HCT116 (cell line): ENCODE measurements around the gene GTF2IRD1. TPM values are rescaled to one million over a fixed set of nuclear protein-coding genes. Genes with fewer than 3 reads are reported as not detected.

ENCODE experiments used
- ATAC-seq: fragments of 200-7000 bp; cut with Tn5 transposase; 2 replicates; pipeline ENCODE4 v1.9.1; 2020; ENCODE audit warnings: mild to moderate bottlenecking, moderate library complexity
- BruUV-seq: library from RNA; stranded (reverse); fragments of 400-500 nt; replicated peaks from 2 replicates; lab custom pipeline; 2021; lab: Mats Ljungman, UMichigan
- CTCF ChIA-PET: fragments of 300-600 bp; sonication (Branson Sonifier 250); formaldehyde crosslinking; loops from one replicate; lab custom pipeline; 2021; ENCODE audit warnings: antibody characterized with exemption; lab: Charles Lee
- POLR2A ChIA-PET: fragments of 300-600, 350-600 bp; sonication (Branson Sonifier 250); formaldehyde crosslinking; loops from one replicate; lab custom pipeline; 2021; ENCODE audit warnings: antibody characterized with exemption; lab: Charles Lee
- RAD21 ChIA-PET, 2 experiments: fragments of 300-600 bp; sonication (Branson Sonifier 250); formaldehyde crosslinking; loops; one replicate each; lab custom pipeline; 2023; ENCODE audit warnings: low total read pairs in 2 of 2; ENCODE audit not compliant: uncharacterized antibody in 2 of 2, unreplicated experiment in 2 of 2, low non-redundant PET in 1 of 2; lab: Charles Lee
- DNase-seq: peaks from one replicate; pipeline ENCODE4 v3.0.0-alpha.2; 2010; ENCODE audit warnings: low read depth, low spot score
- H2AFZ ChIP-seq: fragments of 200-600 bp; shearing (Covaris generic), sonication (generic); 2 replicates; pipeline ENCODE4 v1.6.1; 2017; ENCODE audit warnings: low read depth, mixed run types, mixed read lengths, antibody characterized with exemption, low read length; ENCODE audit not compliant: poor library complexity, severe bottlenecking
- H3K27ac ChIP-seq: 2 replicates; pipeline ENCODE4 v1.5.1; 2012; ENCODE audit warnings: low read depth, low read length
- H3K27me3 ChIP-seq: fragments of 200-600 bp; sonication (generic); 2 replicates; pipeline ENCODE4 v1.6.1; 2016; ENCODE audit warnings: mixed run types, low read length, mixed read lengths; ENCODE audit not compliant: insufficient read depth
- H3K36me3 ChIP-seq, 2 experiments: fragments of 200-500 bp in 1 of 2; fragments of 200-600 bp in 1 of 2; sonication (Bioruptor generic) in 1 of 2; sonication (generic) in 1 of 2; 2 replicates each; pipeline versions ENCODE4 v1.5.1 to v1.6.1; 2014 to 2016; ENCODE audit warnings: low read length in 2 of 2, inconsistent platforms in 1 of 2, mixed read lengths in 1 of 2, mixed run types in 1 of 2; ENCODE audit not compliant: insufficient read depth in 2 of 2, control insufficient read depth in 1 of 2
- H3K4me1 ChIP-seq, 2 experiments: fragments of 200-600 bp in 1 of 2; sonication (generic) in 1 of 2; 2 replicates each; pipeline versions ENCODE4 v1.5.1 to v1.6.1; 2012 to 2017; ENCODE audit warnings: low read length in 2 of 2, inconsistent platforms in 1 of 2, mild to moderate bottlenecking in 1 of 2, mixed read lengths in 1 of 2, mixed run types in 1 of 2, moderate library complexity in 1 of 2; ENCODE audit not compliant: insufficient read depth in 2 of 2, control insufficient read depth in 1 of 2
- H3K4me2 ChIP-seq: fragments of 200-600 bp; sonication (generic); 2 replicates; pipeline ENCODE4 v1.6.1; 2017; ENCODE audit warnings: mixed run types, low read length, mixed read lengths
- H3K4me3 ChIP-seq, 2 experiments: fragments of 200-600 bp in 1 of 2; sonication (generic) in 1 of 2; replicated peaks in 1 of 2; 2 replicates each; pipeline ENCODE4 v1.5.1; 2011 to 2016; ENCODE audit warnings: low read length in 2 of 2, control low read depth in 1 of 2, low read depth in 1 of 2, mild to moderate bottlenecking in 1 of 2, mixed read lengths in 1 of 2, mixed run types in 1 of 2
- H3K79me2 ChIP-seq: fragments of 200-600 bp; sonication (generic); 2 replicates; pipeline ENCODE4 v1.6.1; 2017; ENCODE audit warnings: mild to moderate bottlenecking, mixed run types, low read length, moderate library complexity, mixed read lengths; ENCODE audit not compliant: insufficient read depth
- H3K9ac ChIP-seq: fragments of 200-600 bp; sonication (generic); 2 replicates; pipeline ENCODE4 v1.6.1; 2016; ENCODE audit warnings: low read length, mixed read lengths
- H3K9me2 ChIP-seq: fragments of 200-600 bp; sonication (generic), shearing (Covaris generic); 2 replicates; pipeline ENCODE4 v1.6.1; 2017; ENCODE audit warnings: mixed run types, mild to moderate bottlenecking, moderate library complexity; ENCODE audit not compliant: insufficient read depth
- H3K9me3 ChIP-seq, 2 experiments: fragments of 200-500 bp in 1 of 2; fragments of 200-600 bp in 1 of 2; sonication (Bioruptor generic) in 1 of 2; sonication (generic) in 1 of 2; 2 replicates each; pipeline ENCODE4 v1.6.1; 2014 to 2017; ENCODE audit warnings: low read length in 2 of 2, mixed read lengths in 2 of 2, inconsistent platforms in 1 of 2, low read depth in 1 of 2, mild to moderate bottlenecking in 1 of 2, mixed run types in 1 of 2, moderate library complexity in 1 of 2; ENCODE audit not compliant: control insufficient read depth in 1 of 2, insufficient read depth in 1 of 2
- H4K20me1 ChIP-seq: fragments of 200-600 bp; sonication (generic), shearing (Covaris generic); 2 replicates; pipeline ENCODE4 v1.6.1; 2017; ENCODE audit warnings: mixed run types, mild to moderate bottlenecking, moderate library complexity; ENCODE audit not compliant: insufficient read depth
- CBX3 ChIP-seq: IDR thresholded peaks from 2 replicates; pipeline ENCODE4 v1.6.1; 2012; ENCODE audit warnings: low read depth
- CTCF ChIP-seq, 3 experiments: fragments of 200-600 bp in 1 of 3; sonication (generic) in 1 of 3; IDR thresholded peaks in 2 of 3; conservative IDR thresholded peaks in 1 of 3; 2 replicates each; pipeline ENCODE4 v1.5.1; 2012 to 2017; ENCODE audit warnings: low read depth in 2 of 3, low read length in 2 of 3, antibody characterized with exemption in 1 of 3, borderline replicate concordance in 1 of 3, control low read depth in 1 of 3, mild to moderate bottlenecking in 1 of 3, mixed read lengths in 1 of 3, mixed run types in 1 of 3, moderate library complexity in 1 of 3; ENCODE audit not compliant: insufficient read depth in 1 of 3
- EGR1 ChIP-seq: IDR thresholded peaks from 2 replicates; pipeline ENCODE4 v1.6.1; 2012; ENCODE audit warnings: low read depth
- ELF1 ChIP-seq: IDR thresholded peaks from 2 replicates; pipeline ENCODE4 v1.6.1; 2012; ENCODE audit warnings: low read depth, borderline replicate concordance
- EZH2phosphoT487 ChIP-seq: fragments of 200-600 bp; IDR thresholded peaks from 2 replicates; pipeline ENCODE4 v1.6.1; 2018; ENCODE audit warnings: antibody characterized with exemption, borderline replicate concordance
- SRF ChIP-seq: IDR thresholded peaks from 2 replicates; pipeline ENCODE4 v1.6.1; 2012; ENCODE audit warnings: low read depth
- TCF7L2 ChIP-seq: IDR thresholded peaks from 2 replicates; pipeline ENCODE4 v1.7.0; 2011; ENCODE audit warnings: borderline replicate concordance, inconsistent platforms; ENCODE audit not compliant: insufficient read depth, insufficient read length; ENCODE audit errors: extremely low read depth
- ZFX ChIP-seq: fragments of 450-650 bp; IDR thresholded peaks from 2 replicates; pipeline ENCODE4 v1.6.1; 2017
- ZNF274 ChIP-seq: fragments of 200-500 bp; sonication (Bioruptor generic); IDR thresholded peaks from 2 replicates; pipeline ENCODE4 v1.6.1; 2014; ENCODE audit warnings: mild to moderate bottlenecking, low read depth, low read length, inconsistent platforms
- intact Hi-C: fragments of 100-400 bp; cut with micrococcal nuclease; formaldehyde crosslinking; loops from 2 replicates; pipeline ENCODE4 v1.10.0; 2022
- total RNA-seq: library from RNA; stranded (reverse); gene quantifications from one replicate; pipeline ENCODE4 v1.2.1, GENCODE V29; 2021; ENCODE audit not compliant: unreplicated experiment
- TF ChIP-seq, protein P1 (sequence below): IDR thresholded peaks from 2 replicates; pipeline ENCODE4 v1.6.1; 2011; ENCODE audit warnings: mild to moderate bottlenecking, low read length, moderate library complexity; ENCODE audit not compliant: insufficient replicate concordance; ENCODE audit errors: extremely low read depth

Gene GTF2IRD1
- total RNA-seq, 1 experiment from 2014 or later = 34.5 TPM

- Histone ChIP-seq H3K9ac (no peak overlapping the region), H3K9me2 (no peaks in the 10 kb centered on the region), H3K27ac (no peak overlapping the region; the same call in 1 of the 2 replicates), H4K20me1 (no peaks in the 10 kb centered on the region)
- no peak for ATAC-seq
- RAD21 ChIA-PET = no interaction called here
- CTCF ChIA-PET = no interaction called here
- no TSS peak for BruUV-seq
- TF ChIP-seq SRF = no peak
- no peak for TF ChIP-seq CTCF (IDR thresholded peaks at IDR 0.05 in 2 of 3, conservative IDR thresholded peaks at IDR 0.05 in 1 of 3; ENCODE audit: borderline replicate concordance in 1 of 3, insufficient read depth in 1 of 3, low read depth in 2 of 3, low read length in 2 of 3)
- no peak for TF ChIP-seq EZH2phosphoT487
- TF ChIP-seq ELF1 = no peak
- TF ChIP-seq ZFX = no peak
- no peak for TF ChIP-seq TCF7L2
- TF ChIP-seq ZNF274 = no peak
- TF ChIP-seq, protein P1, sequence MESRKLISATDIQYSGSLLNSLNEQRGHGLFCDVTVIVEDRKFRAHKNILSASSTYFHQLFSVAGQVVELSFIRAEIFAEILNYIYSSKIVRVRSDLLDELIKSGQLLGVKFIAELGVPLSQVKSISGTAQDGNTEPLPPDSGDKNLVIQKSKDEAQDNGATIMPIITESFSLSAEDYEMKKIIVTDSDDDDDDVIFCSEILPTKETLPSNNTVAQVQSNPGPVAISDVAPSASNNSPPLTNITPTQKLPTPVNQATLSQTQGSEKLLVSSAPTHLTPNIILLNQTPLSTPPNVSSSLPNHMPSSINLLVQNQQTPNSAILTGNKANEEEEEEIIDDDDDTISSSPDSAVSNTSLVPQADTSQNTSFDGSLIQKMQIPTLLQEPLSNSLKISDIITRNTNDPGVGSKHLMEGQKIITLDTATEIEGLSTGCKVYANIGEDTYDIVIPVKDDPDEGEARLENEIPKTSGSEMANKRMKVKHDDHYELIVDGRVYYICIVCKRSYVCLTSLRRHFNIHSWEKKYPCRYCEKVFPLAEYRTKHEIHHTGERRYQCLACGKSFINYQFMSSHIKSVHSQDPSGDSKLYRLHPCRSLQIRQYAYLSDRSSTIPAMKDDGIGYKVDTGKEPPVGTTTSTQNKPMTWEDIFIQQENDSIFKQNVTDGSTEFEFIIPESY = no peak
- no peak for TF ChIP-seq CBX3
- no peak for TF ChIP-seq EGR1
- TF ChIP-seq, all 23 proteins: peak for 0
- Histone ChIP-seq H3K9me3 (no peaks in the 10 kb centered on the region), H2AFZ (no peak overlapping the region), H3K36me3 (peaks cover under 1 to 5% of the 10 kb centered on the region in 2 experiments; a peak in 1 of 4 replicates), H3K27me3 (no peaks in the 10 kb centered on the region), H3K79me2 (no peaks in the 10 kb centered on the region), H3K4me2 (no peak overlapping the region), H3K4me3 (no peak overlapping the region), H3K4me1 (peaks cover 38 to 45% of the 10 kb centered on the region in 2 experiments)
- POLR2A ChIA-PET = no interaction called here
- no peak for DNase-seq
- intact Hi-C loops = no loop called here
These were observed 137.1 kb downstream of the GTF2IRD1 start for GRCh38 chr7:74590813-74591212.
